Measurements from ENCODE around the gene PDE2A.

DNA sequence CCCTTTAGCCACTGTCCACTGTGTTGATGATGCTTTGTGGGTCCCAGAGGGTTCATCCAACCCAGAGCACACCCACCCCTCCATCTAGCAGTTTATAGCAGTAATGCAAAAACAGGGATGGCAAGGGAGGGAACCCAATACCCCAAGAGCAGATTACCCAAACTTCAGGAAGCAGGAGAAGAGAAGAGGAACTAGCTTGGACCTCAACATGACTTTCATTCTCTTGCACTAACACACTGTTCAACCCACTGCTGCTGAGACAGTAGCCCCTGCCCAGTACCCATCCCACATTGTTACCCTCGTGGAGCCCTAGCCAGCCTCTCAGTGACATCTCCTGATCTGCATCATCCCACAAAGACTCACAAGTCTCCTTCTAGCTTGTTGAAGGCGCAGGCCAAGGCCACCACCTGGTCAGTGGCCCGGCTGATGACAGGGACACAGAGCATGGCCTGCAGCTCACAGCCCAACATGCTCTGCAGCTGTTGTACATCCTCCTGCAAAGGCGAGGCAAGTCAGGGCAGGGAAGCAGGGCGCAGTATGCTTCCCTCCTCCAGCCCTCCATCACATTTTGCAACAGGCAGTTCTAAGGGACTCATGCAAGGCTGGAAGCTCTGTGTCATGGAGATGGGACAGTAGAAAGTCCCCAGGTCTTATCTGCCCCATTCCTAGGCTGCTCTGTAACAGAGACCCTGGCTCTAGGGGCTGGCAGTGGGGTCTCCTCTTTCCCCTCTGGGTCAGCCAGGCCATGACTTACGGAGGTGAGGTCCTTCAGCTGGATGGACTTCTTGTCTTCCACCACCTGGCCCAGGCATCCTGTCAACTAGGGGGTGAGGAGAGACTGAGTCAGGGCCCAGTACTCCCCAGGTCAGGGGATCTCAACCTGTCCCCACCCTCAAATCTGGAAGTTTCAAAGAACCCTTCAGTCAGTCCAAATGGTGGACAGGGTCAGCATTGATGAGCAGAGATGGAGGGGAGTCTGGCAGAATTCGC lies 85.5 kb downstream of the PDE2A start:
- TF ChIP-seq, protein P1, sequence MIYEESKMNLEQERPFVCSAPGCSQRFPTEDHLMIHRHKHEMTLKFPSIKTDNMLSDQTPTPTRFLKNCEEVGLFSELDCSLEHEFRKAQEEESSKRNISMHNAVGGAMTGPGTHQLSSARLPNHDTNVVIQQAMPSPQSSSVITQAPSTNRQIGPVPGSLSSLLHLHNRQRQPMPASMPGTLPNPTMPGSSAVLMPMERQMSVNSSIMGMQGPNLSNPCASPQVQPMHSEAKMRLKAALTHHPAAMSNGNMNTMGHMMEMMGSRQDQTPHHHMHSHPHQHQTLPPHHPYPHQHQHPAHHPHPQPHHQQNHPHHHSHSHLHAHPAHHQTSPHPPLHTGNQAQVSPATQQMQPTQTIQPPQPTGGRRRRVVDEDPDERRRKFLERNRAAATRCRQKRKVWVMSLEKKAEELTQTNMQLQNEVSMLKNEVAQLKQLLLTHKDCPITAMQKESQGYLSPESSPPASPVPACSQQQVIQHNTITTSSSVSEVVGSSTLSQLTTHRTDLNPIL (CRISPR knock-in tag; IDR thresholded peaks at IDR 0.05; ENCODE audit: low read depth), result no peak
- TF ChIP-seq TCF4 (CRISPR knock-in tag; IDR thresholded peaks at IDR 0.05; ENCODE audit: borderline replicate concordance) (no peak), ISL1 (CRISPR knock-in tag; IDR thresholded peaks at IDR 0.05) (no peak), CSDC2 (CRISPR knock-in tag; IDR thresholded peaks at IDR 0.05) (no peak), ARNTL (CRISPR knock-in tag; IDR thresholded peaks at IDR 0.05; ENCODE audit: borderline replicate concordance, low read depth) (no peak), OSR1 (CRISPR knock-in tag; IDR thresholded peaks at IDR 0.05) (no peak)
- TF ChIP-seq, protein P2, sequence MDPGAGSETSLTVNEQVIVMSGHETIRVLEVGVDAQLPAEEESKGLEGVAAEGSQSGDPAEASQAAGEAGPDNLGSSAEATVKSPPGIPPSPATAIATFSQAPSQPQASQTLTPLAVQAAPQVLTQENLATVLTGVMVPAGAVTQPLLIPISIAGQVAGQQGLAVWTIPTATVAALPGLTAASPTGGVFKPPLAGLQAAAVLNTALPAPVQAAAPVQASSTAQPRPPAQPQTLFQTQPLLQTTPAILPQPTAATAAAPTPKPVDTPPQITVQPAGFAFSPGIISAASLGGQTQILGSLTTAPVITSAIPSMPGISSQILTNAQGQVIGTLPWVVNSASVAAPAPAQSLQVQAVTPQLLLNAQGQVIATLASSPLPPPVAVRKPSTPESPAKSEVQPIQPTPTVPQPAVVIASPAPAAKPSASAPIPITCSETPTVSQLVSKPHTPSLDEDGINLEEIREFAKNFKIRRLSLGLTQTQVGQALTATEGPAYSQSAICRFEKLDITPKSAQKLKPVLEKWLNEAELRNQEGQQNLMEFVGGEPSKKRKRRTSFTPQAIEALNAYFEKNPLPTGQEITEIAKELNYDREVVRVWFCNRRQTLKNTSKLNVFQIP (CRISPR knock-in tag; IDR thresholded peaks at IDR 0.05; ENCODE audit: borderline replicate concordance, low read depth), result no peak

Measured in SK-N-SH treated with all-trans-retinoic acid at 6 μM for 48 hours (cell line).